ENCODE results near the gene MGAT4C. TPM values are rescaled to one million over a fixed set of nuclear protein-coding genes. Genes with fewer than 3 reads are reported as not detected.

Gene MGAT4C
- total RNA-seq, 1 donor from 2014 or later = 0.53 TPM

- no peak for TF ChIP-seq CTCF (IDR thresholded peaks at IDR 0.05; ENCODE audit: unreplicated experiment)
- no peaks in the 10 kb centered on the region for H3K4me1 Mint-ChIP-seq (ENCODE audit: low read depth)
- no peaks in the 10 kb centered on the region for H3K36me3 Mint-ChIP-seq (ENCODE audit: insufficient read depth)
- H3K27ac Mint-ChIP-seq = no peak overlapping the region
- no peak overlapping the region for H3K4me3 Mint-ChIP-seq (ENCODE audit: low read depth)
- no peak for DNase-seq (ENCODE audit: low spot score, unreplicated experiment)
- peaks cover 3% of the 10 kb centered on the region for H3K9me3 Mint-ChIP-seq (ENCODE audit: low read depth)
- no peaks in the 10 kb centered on the region for H3K27me3 Mint-ChIP-seq
These were observed 272.6 kb downstream of the MGAT4C start for GRCh38 chr12:85983601-85984000.

- H3K4me1 Mint-ChIP-seq (ENCODE audit: low read depth) = peaks cover 4% of the 10 kb centered on the region
- no peaks in the 10 kb centered on the region for H3K36me3 Mint-ChIP-seq (ENCODE audit: insufficient read depth)
- no peak overlapping the region for H3K27ac Mint-ChIP-seq
- no peaks in the 10 kb centered on the region for H3K27me3 Mint-ChIP-seq
- no peak overlapping the region for H3K4me3 Mint-ChIP-seq (ENCODE audit: low read depth)
- DNase-seq (ENCODE audit: low spot score, unreplicated experiment) = no peak
- no peak for TF ChIP-seq CTCF (IDR thresholded peaks at IDR 0.05; ENCODE audit: unreplicated experiment)
- no peaks in the 10 kb centered on the region for H3K9me3 Mint-ChIP-seq (ENCODE audit: low read depth)
These were observed 276.6 kb downstream of the MGAT4C start for GRCh38 chr12:85979641-85980040.

- Mint-ChIP-seq H3K36me3 (ENCODE audit: insufficient read depth) (no peaks in the 10 kb centered on the region), H3K9me3 (ENCODE audit: low read depth) (no peaks in the 10 kb centered on the region), H3K4me1 (ENCODE audit: low read depth) (peaks cover 4% of the 10 kb centered on the region), H3K27ac (no peak overlapping the region), H3K4me3 (ENCODE audit: low read depth) (no peak overlapping the region), H3K27me3 (no peaks in the 10 kb centered on the region)
- no peak for TF ChIP-seq CTCF (IDR thresholded peaks at IDR 0.05; ENCODE audit: unreplicated experiment)
- no peak for DNase-seq (ENCODE audit: low spot score, unreplicated experiment)
These were observed 280.5 kb downstream of the MGAT4C start for GRCh38 chr12:85975716-85976115.

GRCh38 chr12:85971800-85972199 lies 284.4 kb downstream of the MGAT4C start:
- Mint-ChIP-seq H3K27ac (no peak overlapping the region), H3K27me3 (no peaks in the 10 kb centered on the region), H3K4me1 (ENCODE audit: low read depth) (peaks cover 2% of the 10 kb centered on the region), H3K36me3 (ENCODE audit: insufficient read depth) (no peaks in the 10 kb centered on the region), H3K4me3 (ENCODE audit: low read depth) (no peak overlapping the region), H3K9me3 (ENCODE audit: low read depth) (no peaks in the 10 kb centered on the region)
- DNase-seq (ENCODE audit: low spot score, unreplicated experiment) = no peak
- TF ChIP-seq CTCF (IDR thresholded peaks at IDR 0.05; ENCODE audit: unreplicated experiment) = no peak

- Mint-ChIP-seq H3K9me3 (ENCODE audit: low read depth) (no peaks in the 10 kb centered on the region), H3K36me3 (ENCODE audit: insufficient read depth) (no peaks in the 10 kb centered on the region), H3K4me1 (ENCODE audit: low read depth) (peaks cover 3% of the 10 kb centered on the region), H3K27ac (no peak overlapping the region), H3K4me3 (ENCODE audit: low read depth) (no peak overlapping the region), H3K27me3 (no peaks in the 10 kb centered on the region)
- no peak for TF ChIP-seq CTCF (IDR thresholded peaks at IDR 0.05; ENCODE audit: unreplicated experiment)
- no peak for DNase-seq (ENCODE audit: low spot score, unreplicated experiment)
These were observed 287.6 kb downstream of the MGAT4C start for GRCh38 chr12:85968606-85969005.

Data from progenitor cell of endocrine pancreas (in vitro differentiated cells).